Measurements from ENCODE around the gene IL17RB. TPM values are rescaled to one million over a fixed set of nuclear protein-coding genes. Genes with fewer than 3 reads are reported as not detected.

IL17RB gene
- total and polyA plus RNA-seq, 2 donors: 0.43 to 1.5 TPM

- no peak for DNase-seq (ENCODE audit: extremely low spot score)
- WGBS: 66% methylated on average over 2 of the region's 2 CpGs
- Histone ChIP-seq H3K27ac (ENCODE audit: low read depth) (no peak overlapping the region), H3K4me1 (ENCODE audit: insufficient read depth) (no peaks in the 10 kb centered on the region), H3K36me3 (ENCODE audit: insufficient read depth) (no peaks in the 10 kb centered on the region), H3K4me3 (ENCODE audit: low read depth, low read length) (no peak overlapping the region)
Measured at GRCh38 chr3:53829605-53830004, 16.8 kb upstream of the IL17RB start.

- H3K27ac ChIP-seq (ENCODE audit: low read depth): no peak overlapping the region
- H3K36me3 ChIP-seq (ENCODE audit: insufficient read depth): no peaks in the 10 kb centered on the region
- H3K4me3 ChIP-seq (ENCODE audit: low read depth, low read length): no peak overlapping the region
- no peaks in the 10 kb centered on the region for H3K4me1 ChIP-seq (ENCODE audit: insufficient read depth)
- WGBS: 91% methylated on average over 6 of the region's 6 CpGs
- no peak for DNase-seq (ENCODE audit: extremely low spot score)
Measured at GRCh38 chr3:53830944-53831343, 15.4 kb upstream of the IL17RB start.

- H3K36me3 ChIP-seq (ENCODE audit: insufficient read depth): no peaks in the 10 kb centered on the region
- 85% methylated on average over 9 of the region's 9 CpGs for WGBS
- DNase-seq (ENCODE audit: extremely low spot score): no peak
- H3K4me1 ChIP-seq (ENCODE audit: insufficient read depth): no peaks in the 10 kb centered on the region
- H3K4me3 ChIP-seq (ENCODE audit: low read depth, low read length): no peak overlapping the region
- H3K27ac ChIP-seq (ENCODE audit: low read depth): no peak overlapping the region
Measured at GRCh38 chr3:53833053-53833645, 13.2 kb upstream of the IL17RB start.

- Histone ChIP-seq H3K27ac (ENCODE audit: low read depth) (no peak overlapping the region), H3K4me1 (ENCODE audit: insufficient read depth) (no peaks in the 10 kb centered on the region), H3K4me3 (ENCODE audit: low read depth, low read length) (no peak overlapping the region), H3K36me3 (ENCODE audit: insufficient read depth) (no peaks in the 10 kb centered on the region)
- 90% methylated on average over 5 of the region's 5 CpGs for WGBS
- no peak for DNase-seq (ENCODE audit: extremely low spot score)
Measured at GRCh38 chr3:53833700-53834099, 12.7 kb upstream of the IL17RB start.

GRCh38 chr3:53834429-53835095 is 11.8 kb upstream of the IL17RB start:
- Histone ChIP-seq H3K27ac (ENCODE audit: low read depth) (no peak overlapping the region), H3K4me1 (ENCODE audit: insufficient read depth) (no peaks in the 10 kb centered on the region), H3K4me3 (ENCODE audit: low read depth, low read length) (no peak overlapping the region), H3K36me3 (ENCODE audit: insufficient read depth) (no peaks in the 10 kb centered on the region)
- WGBS: 87% methylated on average over 6 of the region's 6 CpGs
- no peak for DNase-seq (ENCODE audit: extremely low spot score)

- Histone ChIP-seq H3K36me3 (ENCODE audit: insufficient read depth) (no peaks in the 10 kb centered on the region), H3K27ac (ENCODE audit: low read depth) (no peak overlapping the region), H3K4me1 (ENCODE audit: insufficient read depth) (no peaks in the 10 kb centered on the region), H3K4me3 (ENCODE audit: low read depth, low read length) (no peak overlapping the region)
- DNase-seq (ENCODE audit: extremely low spot score): no peak
- 88% methylated on average over 1 of the region's 1 CpG for whole genome bisulfite sequencing
Measured at GRCh38 chr3:53835257-53835656, 11.1 kb upstream of the IL17RB start.

- Histone ChIP-seq H3K4me3 (ENCODE audit: low read depth, low read length) (no peak overlapping the region), H3K4me1 (ENCODE audit: insufficient read depth) (no peaks in the 10 kb centered on the region), H3K27ac (ENCODE audit: low read depth) (no peak overlapping the region), H3K36me3 (ENCODE audit: insufficient read depth) (no peaks in the 10 kb centered on the region)
- DNase-seq (ENCODE audit: extremely low spot score): no peak
- WGBS: 97% methylated on average over 9 of the region's 9 CpGs
Measured at GRCh38 chr3:53836084-53836872, 10.1 kb upstream of the IL17RB start.

- H3K27ac ChIP-seq (ENCODE audit: low read depth): no peak overlapping the region
- no peaks in the 10 kb centered on the region for H3K4me1 ChIP-seq (ENCODE audit: insufficient read depth)
- no peak overlapping the region for H3K4me3 ChIP-seq (ENCODE audit: low read depth, low read length)
- DNase-seq (ENCODE audit: extremely low spot score): no peak
- no peaks in the 10 kb centered on the region for H3K36me3 ChIP-seq (ENCODE audit: insufficient read depth)
- 89% methylated on average over 10 of the region's 10 CpGs for WGBS
Measured at GRCh38 chr3:53837331-53837730, 9.0 kb upstream of the IL17RB start.

- 75% methylated on average over 5 of the region's 5 CpGs for WGBS
- no peak overlapping the region for H3K4me3 ChIP-seq (ENCODE audit: low read depth, low read length)
- no peak overlapping the region for H3K27ac ChIP-seq (ENCODE audit: low read depth)
- H3K36me3 ChIP-seq (ENCODE audit: insufficient read depth): no peaks in the 10 kb centered on the region
- no peak for DNase-seq (ENCODE audit: extremely low spot score)
- H3K4me1 ChIP-seq (ENCODE audit: insufficient read depth): no peaks in the 10 kb centered on the region
Measured at GRCh38 chr3:53841296-53841695, 5.1 kb upstream of the IL17RB start.

GRCh38 chr3:53842436-53843194 is 3.8 kb upstream of the IL17RB start:
- peak; percentile 14 for DNase-seq (ENCODE audit: extremely low spot score)
- Histone ChIP-seq H3K4me3 (ENCODE audit: low read depth, low read length) (no peak overlapping the region), H3K27ac (ENCODE audit: low read depth) (no peak overlapping the region), H3K36me3 (ENCODE audit: insufficient read depth) (no peaks in the 10 kb centered on the region), H3K4me1 (ENCODE audit: insufficient read depth) (no peaks in the 10 kb centered on the region)
- WGBS: 56% methylated on average over 12 of the region's 12 CpGs

- Histone ChIP-seq H3K4me1 (ENCODE audit: insufficient read depth) (no peaks in the 10 kb centered on the region), H3K36me3 (ENCODE audit: insufficient read depth) (no peaks in the 10 kb centered on the region), H3K27ac (ENCODE audit: low read depth) (no peak overlapping the region), H3K4me3 (ENCODE audit: low read depth, low read length) (no peak overlapping the region)
- WGBS: 85% methylated on average over 10 of the region's 10 CpGs
- DNase-seq (ENCODE audit: extremely low spot score): no peak
Measured at GRCh38 chr3:53843195-53844177, 2.9 kb upstream of the IL17RB start.

- WGBS: 97% methylated on average over 9 of the region's 9 CpGs
- Histone ChIP-seq H3K4me3 (ENCODE audit: low read depth, low read length) (no peak overlapping the region), H3K36me3 (ENCODE audit: insufficient read depth) (no peaks in the 10 kb centered on the region), H3K27ac (ENCODE audit: low read depth) (no peak overlapping the region), H3K4me1 (ENCODE audit: insufficient read depth) (no peaks in the 10 kb centered on the region)
- no peak for DNase-seq (ENCODE audit: extremely low spot score)
Measured at GRCh38 chr3:53844262-53845102, 1.9 kb upstream of the IL17RB start.

All from urinary bladder (tissue), 4 donors.